GM08714 (cell line): ENCODE data around the gene CCNG2.

ENCODE experiments used
- H3K4me3 ChIP-seq: fragments of 200-500 bp; sonication (Bioruptor generic); 2 replicates; pipeline ENCODE4 v1.5.1; 2014; ENCODE audit warnings: mild to moderate bottlenecking, low read length, inconsistent platforms
- ZNF274 ChIP-seq: IDR thresholded peaks from 2 replicates; pipeline ENCODE4 v1.6.1; 2012; ENCODE audit warnings: mild to moderate bottlenecking, low read depth, low read length

The CCNG2 gene

GRCh38 chr4:77141964-77142645 is 14.9 kb upstream of the CCNG2 start:
- TF ChIP-seq ZNF274: no peak
- H3K4me3 ChIP-seq: no peak overlapping the region

- H3K4me3 ChIP-seq: no peak overlapping the region
- no peak for TF ChIP-seq ZNF274
Measured at GRCh38 chr4:77142646-77143028, 14.4 kb upstream of the CCNG2 start.

GRCh38 chr4:77143091-77143490 is 13.9 kb upstream of the CCNG2 start:
- TF ChIP-seq ZNF274: no peak
- H3K4me3 ChIP-seq: no peak overlapping the region

- TF ChIP-seq ZNF274: no peak
- no peak overlapping the region for H3K4me3 ChIP-seq
Measured at GRCh38 chr4:77145842-77146185, 11.2 kb upstream of the CCNG2 start.

GRCh38 chr4:77146186-77147078 is 10.6 kb upstream of the CCNG2 start:
- no peak for TF ChIP-seq ZNF274
- no peak overlapping the region for H3K4me3 ChIP-seq

- no peak for TF ChIP-seq ZNF274
- no peak overlapping the region for H3K4me3 ChIP-seq
Measured at GRCh38 chr4:77147079-77147782, 9.8 kb upstream of the CCNG2 start.

GRCh38 chr4:77148078-77148477 is 8.9 kb upstream of the CCNG2 start:
- TF ChIP-seq ZNF274: no peak

GRCh38 chr4:77149789-77150188 is 7.2 kb upstream of the CCNG2 start:
- no peak for TF ChIP-seq ZNF274
- H3K4me3 ChIP-seq: no peak overlapping the region

More at GRCh38 chr4:77148078-77148477, 8.9 kb upstream of the CCNG2 start:
- no peak overlapping the region for H3K4me3 ChIP-seq

- no peak for TF ChIP-seq ZNF274
- H3K4me3 ChIP-seq: no peak overlapping the region
Measured at GRCh38 chr4:77151241-77151640, 5.8 kb upstream of the CCNG2 start.

- TF ChIP-seq ZNF274: no peak
- no peak overlapping the region for H3K4me3 ChIP-seq
Measured at GRCh38 chr4:77152421-77152820, 4.6 kb upstream of the CCNG2 start.

GRCh38 chr4:77153006-77153405 is 4.0 kb upstream of the CCNG2 start:
- no peak for TF ChIP-seq ZNF274
- no peak overlapping the region for H3K4me3 ChIP-seq

- TF ChIP-seq ZNF274: no peak
- H3K4me3 ChIP-seq: no peak overlapping the region
Measured at GRCh38 chr4:77154065-77154464, 2.9 kb upstream of the CCNG2 start.

GRCh38 chr4:77154761-77155499 is 2.1 kb upstream of the CCNG2 start:
- H3K4me3 ChIP-seq: no peak overlapping the region
- TF ChIP-seq ZNF274: no peak
